HG03469 (cell line): ENCODE data around the gene CTDSP2.
"Not testable (repeated sequence)": the region's sequence is repeated elsewhere in the genome, so short reads cannot be mapped to it uniquely, and the experiment has no call there.

Experiments used
- ATAC-seq: cut with Tn5 transposase; IDR thresholded peaks from one replicate; pipeline ENCODE4 v1.9.1; 2021; ENCODE audit warnings: mild to moderate bottlenecking, moderate library complexity, moderate number of reproducible peaks; ENCODE audit not compliant: unreplicated experiment

The CTDSP2 gene, protein sequence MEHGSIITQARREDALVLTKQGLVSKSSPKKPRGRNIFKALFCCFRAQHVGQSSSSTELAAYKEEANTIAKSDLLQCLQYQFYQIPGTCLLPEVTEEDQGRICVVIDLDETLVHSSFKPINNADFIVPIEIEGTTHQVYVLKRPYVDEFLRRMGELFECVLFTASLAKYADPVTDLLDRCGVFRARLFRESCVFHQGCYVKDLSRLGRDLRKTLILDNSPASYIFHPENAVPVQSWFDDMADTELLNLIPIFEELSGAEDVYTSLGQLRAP

DNA sequence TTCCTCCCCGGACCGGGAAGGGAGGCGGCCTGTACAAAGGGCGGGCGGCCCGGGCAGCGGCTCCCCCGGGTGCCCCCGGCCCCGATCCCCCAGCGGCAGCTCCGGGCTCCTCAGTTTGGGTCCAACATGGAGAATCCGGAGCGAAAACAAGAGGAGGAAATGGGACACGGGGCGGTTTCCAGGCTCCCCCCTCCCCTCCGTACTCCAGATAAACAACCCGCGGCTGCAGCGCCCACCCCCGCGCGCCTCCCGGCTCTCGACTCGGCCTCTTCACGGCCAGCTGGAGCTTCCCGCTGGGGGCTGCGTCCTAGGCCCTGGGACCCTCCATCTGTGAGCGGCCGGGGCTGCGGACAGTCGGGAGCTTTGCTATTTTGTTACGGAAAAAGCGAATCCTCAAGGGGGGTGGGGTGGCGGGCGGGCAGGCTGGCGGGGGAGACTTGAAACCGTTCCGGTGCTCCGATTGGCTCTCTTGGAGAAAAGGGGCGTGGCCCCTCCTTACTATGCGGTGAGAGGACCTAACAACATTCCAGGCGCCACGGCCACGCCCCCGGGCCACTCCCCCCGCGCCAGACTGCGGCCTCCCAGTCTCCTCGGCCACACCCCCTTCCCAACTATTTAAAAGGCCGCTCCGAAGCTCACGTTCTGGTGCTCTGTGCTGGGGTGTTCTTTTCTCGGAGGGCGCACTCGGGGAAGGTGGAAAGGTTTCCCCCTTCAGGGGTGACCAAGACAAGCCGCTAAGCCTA, at the start of gene CTDSP2:
CTDSP2 (minus strand) TSS at position 153 of the 743 bp plus-strand sequence. CDS start 294 bp downstream, outside the sequence.
- no peak for ATAC-seq

DNA sequence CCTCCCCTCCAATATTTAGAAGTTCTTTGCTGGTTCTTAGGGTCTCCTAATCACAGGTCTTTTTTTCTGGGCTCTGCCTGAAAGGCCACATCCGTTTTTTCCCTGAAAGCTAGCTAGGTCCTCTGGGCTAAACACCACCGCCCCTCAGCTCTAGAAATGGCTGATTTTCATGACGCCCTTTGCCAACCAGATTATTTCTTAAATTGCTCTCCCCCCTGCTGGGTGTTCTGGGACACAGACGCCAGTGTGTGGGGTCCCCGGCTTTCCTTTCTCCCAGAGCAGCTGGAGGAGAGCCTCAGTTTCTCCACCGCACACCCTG, 49.5 kb upstream of the CTDSP2 start:
- no peak for ATAC-seq

DNA sequence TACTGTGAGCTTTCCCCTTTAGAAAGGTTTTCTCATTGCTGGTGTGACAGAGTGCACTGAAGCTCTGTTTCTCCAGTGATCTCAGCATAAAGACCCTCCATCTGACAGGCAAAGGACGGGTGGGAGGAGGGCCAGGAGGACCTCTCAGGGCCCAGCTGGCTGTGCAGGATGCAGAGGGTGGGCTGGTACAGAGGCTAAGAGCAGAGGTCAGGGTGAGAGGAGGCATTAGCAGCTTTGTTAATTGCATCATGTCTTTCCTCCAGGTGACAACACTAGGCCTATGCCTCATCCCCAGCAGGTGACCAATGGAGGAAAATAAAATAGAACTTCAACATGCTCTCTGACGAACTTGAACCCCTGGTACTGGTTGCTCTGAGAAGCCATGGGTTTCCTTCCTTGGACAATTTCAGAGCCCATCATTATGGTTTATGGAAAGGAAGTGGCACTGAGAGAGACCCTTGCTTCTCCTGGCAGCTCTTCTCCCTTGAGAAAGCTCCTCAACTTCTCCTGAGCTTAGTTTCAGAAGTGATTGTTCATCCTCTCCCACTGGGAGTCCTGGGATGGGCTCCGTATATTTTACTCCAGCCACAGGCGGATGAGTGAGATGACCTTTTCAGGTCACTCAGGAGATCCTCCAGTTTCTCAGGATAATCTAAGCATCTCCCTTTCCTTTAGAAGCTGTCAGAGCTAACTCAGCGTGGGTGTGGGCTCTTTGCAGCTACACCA, 49.0 kb upstream of the CTDSP2 start:
- no peak for ATAC-seq

DNA sequence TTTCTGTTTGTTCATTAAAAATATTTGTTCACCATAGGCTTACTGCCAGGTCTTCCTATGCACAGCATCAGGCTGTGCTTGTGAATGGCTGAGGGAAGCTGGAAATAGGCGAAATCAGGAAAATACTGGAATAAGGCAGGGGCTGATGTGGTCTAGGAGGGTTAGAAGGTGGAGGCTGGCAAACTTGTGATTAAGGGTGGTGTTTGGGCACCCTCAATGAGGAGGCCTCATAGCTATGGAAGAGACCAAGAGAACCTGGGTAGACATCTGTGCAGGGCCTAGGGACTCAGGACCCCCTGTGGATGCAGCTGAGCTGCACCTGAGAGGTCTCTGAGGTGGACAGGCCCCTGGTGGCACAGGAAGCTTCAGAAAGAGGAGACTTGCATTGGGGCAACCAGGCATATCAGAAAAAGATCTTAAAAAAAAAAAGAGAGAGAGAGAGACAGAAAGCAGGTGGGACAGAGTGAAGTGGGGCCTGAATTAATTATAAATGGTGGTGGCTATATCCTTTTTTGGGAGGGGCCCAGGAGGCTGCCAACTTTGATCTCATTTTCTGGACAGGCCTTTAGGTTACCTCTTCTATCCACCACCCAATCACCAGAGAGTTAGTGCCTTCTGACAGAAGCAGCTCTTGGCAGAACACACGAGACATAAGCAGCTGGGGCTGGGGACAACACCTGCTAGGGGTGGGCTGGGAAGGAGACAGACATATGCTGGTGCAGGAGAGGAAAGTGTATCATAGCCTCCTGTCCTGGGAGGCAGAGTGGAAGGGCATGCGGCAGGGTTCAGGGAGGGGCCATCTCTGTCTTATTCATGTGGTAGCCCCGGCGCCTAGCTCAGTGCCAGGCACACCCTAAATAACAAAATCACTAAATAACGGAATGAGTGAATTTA, 48.1 kb upstream of the CTDSP2 start:
- ATAC-seq: no peak

DNA sequence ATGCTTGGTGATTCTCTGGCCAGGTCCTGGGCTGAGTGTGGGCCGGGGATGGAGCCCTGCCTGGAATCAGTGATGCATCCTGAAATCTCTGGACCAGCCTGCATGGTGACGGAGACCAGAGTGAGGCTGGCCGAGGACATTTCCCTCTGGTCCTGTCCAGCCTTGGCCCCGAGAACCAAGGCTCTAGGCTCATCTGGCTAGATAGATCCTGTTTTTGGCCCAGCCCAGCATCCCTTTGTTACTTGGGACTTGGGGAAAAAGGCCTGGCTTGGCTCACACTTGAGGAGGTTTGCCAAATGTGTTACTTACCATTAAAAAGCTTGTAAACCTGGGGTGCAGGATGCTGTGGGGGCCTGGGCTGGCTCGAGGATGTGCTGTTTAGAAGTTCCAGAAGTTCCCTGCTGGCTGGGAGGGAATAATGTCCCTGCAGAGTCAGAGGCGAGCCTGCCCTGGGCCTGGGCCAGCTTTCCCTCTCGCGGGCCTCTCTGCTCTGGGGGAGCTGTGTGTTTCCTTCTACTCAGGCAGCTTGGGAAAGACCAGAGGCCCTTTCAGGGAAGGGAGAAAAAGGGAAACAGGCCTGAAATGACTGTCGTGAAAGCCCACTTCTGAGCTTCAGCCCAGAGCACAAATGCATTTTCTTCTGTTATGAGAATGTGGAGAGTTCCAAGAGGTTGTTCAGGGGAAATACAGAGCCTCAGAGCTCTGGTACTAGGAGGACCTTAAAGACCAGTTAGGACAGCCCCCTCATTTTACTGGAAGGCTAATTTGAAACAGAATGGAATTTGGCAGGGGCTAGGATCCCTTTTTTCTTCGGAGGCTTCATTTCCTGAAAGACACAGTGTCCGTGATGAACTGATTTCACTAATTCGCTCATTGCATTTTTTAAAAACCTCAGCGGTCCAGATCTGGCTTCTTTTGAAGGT, 47.2 kb upstream of the CTDSP2 start:
- no peak for ATAC-seq

DNA sequence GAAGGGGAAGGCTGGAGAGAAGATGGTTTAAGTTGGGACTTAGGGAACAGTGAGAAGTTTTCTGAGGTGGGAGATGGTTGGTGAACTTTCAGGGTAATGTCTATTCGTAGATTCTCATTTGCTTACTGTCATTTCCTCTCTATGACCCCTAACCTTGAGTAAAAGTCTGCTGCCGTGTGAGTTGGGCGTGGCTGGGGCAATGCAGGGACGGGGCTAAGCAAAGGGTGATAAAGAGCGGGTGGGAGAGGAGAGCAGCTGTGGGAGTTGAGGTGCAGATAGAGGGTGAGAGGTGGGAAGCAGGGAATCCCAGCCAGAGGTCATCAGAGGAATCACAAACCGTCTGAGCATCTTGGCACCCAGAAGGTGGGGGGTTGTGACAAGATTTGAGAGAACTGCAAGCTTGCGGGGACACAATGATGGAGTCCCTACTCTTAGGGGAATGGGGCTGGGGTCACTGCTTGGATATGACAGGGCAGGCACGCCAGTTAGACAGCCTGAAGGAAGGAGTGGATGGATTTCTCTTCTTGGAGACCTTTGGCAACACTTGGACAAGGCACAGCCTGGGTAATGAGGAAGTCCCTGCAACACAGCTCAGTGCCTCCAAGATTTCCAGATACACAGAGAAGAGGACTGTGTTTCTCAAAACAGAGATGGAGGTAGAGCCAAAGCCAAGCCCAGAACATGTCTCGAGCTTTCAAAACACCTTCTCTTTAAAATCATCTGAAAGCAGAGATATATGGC, 45.9 kb upstream of the CTDSP2 start:
- no peak for ATAC-seq

DNA sequence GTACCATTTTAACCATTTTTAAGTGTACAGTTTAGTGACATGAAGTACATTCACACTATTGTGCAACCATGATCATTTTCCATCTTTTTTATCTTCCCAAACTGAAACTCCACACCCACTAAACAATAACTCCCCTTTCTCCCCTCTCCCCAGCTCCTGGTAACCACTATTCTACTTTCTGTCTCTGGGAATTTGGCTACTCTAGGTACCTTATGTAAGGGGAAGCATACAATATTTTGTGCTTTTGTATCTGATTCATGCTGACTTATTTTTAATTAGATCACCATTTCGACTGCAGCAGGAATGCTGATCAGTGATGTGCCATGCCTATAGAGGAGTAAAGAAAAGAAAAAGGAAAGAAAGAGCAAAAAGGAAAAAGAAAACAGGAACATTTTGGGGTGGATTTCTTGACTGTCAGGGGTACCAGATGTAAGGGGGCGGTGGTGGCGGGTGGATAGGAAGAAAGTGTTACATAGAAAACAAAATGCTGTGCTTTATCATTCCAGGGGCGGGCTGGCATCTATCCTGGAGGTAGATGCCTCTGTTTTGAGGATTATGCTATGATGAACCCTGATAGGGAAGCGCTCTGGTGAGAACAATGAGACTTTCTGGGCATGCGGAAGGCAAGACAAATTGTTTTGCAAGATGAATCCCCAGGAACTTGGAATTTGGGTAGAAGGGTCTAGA, 45.2 kb upstream of the CTDSP2 start:
- ATAC-seq: no peak

DNA sequence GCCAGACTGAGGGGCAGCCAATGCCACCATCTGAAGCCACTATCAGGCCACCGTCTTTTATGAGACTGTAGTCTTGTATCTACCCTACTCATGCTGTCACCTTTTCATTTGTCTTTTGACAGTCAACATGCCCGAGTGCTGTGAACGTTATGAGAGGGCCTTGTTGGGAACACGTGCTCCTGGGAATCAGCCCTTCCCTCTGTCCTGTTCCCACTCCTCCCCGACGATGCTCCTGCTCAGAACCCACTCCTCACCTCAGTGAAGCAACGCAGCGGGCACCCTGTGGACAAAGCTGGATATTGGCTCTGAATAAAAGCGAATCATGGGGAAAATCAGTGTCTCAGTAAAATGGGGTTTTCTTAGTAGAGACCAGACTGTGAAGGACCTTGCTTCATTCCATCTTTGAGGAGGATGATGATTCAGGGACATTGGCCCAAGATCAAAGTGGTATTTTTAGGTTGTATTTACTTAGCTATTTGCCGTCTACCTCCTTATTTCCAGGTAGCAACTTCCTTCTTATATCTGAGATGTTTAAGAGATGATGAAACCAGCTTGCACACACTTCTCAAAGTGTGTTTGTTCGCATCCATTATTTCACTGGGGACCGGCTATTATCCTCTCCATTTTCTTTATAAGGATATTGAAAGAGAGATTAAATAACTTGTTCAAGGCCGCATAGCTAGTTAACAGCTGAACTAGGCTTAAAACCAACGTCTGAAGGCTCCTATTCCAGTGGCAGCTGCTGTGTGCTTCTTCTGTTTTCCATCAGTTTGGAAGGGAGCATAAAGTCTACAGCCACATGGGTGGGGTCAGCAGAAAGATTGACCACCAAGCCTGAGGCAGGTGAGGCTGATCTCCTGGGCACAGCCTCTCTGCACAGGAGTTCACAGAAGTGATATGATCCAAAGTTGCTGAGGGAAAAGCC, 43.9 kb upstream of the CTDSP2 start:
- no peak for ATAC-seq

DNA sequence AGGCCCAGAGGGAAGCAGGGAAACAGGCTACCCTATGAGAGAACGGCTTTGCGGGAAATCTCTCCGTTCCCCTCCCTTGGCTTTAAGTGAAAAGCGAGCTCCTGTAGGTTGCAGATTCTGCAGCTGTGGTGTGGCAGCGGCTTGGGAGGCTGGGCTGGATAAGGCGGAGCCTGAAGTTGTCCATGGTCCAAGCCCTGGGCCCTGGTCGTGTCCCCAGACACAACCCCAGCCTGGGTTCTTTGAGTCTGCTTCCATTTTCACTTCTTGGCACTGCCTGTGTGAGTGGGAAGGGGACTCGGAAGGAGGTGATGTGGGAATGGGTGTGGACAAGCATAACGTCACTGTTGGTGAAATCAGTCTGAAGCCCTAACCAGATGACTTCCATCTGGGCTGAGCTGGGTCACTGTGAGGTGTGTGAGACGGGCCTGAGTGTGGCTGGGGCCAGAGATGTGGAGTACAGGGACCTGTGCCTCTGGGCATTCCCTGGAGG, 43.0 kb upstream of the CTDSP2 start:
- ATAC-seq: no peak

DNA sequence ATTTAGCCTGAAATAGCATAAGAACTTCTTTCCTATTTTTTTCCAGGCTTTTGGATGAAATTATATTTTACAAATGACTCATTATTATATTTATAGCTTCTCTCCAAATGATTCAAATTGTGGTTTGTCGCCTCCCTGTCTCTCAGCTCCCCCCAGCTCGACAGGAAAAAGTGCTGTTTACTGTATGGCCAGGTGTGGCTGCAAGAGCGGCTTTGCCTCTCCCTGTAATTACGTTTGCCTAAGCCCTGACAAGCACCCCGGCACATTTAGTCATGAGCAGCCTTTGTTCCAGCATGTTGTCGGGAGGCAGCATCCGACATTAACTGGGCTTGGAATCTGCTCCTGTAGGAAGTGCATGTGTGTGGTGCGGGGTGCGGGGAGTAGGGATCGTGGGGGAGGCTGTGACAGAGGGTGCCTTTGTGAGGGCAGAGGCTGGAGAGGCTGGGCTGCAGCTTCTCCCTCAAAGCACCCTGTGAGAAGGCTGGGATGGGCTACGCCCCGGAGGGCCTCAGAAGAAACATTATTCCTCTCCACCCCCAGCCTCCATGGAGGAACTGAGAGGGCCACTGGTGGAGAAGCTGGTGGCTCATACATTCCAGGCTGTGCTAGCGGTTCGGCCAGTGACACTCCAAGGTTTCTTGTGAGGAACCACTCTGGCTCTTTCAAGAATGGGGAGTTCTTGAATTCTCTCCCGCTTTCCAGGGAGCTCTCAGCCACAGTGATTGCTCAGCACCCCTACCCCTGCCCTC, 42.1 kb upstream of the CTDSP2 start:
- ATAC-seq: no peak

DNA sequence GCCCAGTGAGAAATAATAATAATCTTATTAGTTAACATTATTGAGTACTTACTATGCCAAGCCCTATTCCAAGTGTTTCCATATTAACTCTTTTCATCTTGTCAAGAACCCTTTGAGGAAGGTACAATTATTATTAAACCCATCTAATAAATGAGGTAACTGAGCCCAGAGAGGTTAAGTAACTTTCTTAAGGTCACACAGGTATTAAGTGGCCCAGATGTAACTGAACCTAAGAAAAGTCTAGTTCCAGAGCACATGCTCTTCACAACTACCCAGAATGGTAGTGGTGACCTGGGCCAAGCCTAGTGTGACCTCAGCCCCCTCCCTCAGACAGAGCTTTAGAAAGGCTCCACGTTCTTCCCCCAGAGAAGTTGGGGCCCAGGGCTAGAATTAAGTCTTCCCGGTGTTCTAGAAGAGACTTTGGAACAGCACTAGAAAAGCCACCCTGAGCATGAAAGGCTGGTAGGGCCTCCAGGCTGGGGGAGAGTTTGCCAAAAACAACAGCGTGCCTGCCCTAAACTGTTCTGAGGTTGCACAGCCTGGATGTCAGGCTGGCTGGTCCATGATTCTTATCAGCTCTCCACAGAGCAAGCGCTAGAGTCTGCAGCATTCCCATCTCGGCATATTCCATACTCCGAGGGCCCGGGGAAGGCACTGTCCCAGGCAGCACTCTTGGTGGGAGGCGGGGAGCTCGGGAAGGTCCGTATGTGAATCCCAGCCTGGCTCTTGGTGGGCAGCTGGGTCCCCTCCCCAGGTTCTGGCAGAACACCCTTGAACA, 41.3 kb upstream of the CTDSP2 start:
- ATAC-seq: no peak

DNA sequence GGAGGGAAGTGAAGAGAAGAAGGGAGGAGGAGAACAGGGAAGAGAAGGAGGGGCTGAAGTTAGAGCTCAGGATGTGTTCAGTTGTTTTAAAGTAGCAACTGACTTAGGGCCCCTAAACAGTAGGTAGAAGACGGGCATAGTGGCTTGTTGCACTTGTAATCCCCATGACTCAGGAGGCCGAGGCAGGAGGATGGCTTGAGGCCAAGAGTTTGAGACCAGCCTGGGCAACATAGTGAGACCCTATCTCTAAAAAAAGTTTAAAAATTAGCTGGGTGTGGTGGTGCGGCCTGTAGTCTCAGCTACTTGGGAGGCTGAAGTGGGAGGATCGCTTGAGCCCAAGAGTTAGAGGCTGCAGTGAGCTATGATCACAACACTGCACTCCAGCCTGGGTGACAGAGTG, 40.4 kb upstream of the CTDSP2 start:
- not testable (repeated sequence) for ATAC-seq

DNA sequence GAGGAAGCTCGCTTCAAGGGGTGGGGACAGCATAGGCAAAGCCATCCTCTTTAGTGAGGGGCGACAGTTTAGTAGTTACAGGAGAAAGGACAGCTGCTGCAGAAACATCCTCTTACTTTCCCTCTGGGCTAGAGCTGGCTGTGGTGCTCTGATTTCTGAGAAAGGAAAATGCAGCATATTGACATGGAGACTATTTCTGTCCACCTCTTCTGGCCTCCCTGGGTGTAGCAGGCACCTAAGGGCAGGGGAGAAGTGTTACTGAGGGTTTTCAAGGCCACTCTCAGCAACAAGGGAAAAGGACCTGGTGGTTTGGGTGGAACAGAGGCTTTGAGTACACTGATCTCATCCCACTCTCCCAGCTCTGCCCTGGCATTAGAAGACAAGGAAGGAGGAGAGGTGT, 40.0 kb upstream of the CTDSP2 start:
- no peak for ATAC-seq

DNA sequence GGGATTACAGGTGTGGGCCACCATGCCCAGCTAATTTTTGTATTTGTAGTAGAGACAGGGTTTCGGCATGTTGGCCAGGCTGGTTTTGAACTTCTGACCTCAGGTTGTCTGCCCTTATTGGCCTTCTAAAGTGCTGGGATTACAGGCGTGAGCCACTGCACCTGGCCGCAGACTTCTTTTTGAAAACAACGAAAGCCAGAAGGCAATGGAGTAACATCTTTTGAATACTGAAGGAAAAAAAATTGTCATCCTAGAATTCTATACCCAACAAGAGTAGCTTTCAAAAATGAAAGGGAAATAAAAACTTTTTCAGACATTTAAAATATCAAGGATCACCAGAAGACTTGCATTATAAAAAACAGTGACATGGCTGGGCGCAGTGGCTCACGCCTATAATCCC, 38.7 kb upstream of the CTDSP2 start:
- no peak for ATAC-seq

DNA sequence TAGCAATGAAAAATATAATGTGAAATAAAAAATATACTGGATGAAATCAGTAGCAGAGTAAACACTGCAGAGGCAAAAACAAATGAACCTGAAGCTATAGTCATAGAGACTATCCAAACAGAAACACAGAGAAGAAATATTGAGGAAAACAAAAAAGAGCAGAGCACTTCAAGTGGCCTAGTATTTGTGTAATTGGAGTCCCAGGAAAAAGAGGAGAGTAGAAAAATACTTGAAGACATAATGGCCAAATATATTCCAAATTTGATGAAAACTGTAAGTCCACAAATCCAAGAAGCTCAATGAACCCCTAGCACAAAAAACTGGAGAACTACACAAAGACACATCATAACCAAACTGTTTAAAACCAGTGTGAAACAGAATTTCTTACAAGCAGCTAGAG, 37.2 kb upstream of the CTDSP2 start:
- ATAC-seq: no peak

DNA sequence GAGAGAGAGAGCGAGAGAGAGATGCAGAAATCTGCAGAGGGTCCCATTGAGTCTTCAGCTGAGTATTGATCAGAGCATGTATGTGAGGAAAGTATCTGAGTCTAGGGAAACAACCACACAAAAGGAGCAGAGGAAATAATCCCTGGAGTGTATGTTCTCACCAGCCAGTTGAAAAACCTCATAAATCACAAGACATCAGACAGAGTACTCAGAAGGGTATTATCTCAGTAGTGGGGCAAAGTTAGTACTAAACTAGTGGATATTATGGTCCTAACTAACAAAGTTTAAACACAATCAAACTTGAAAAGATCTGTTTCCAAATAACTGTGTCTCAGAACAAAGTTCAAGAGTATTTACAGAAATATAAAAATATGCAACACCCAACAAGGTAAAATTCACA, 36.5 kb upstream of the CTDSP2 start:
- no peak for ATAC-seq
